ENCODE data around the gene CAPS. TPM values are rescaled to one million over a fixed set of nuclear protein-coding genes. Genes with fewer than 3 reads are reported as not detected.
A peak's percentile ranks its signal among the peaks of the same experiment; 100 is the strongest.

Gene CAPS
- total RNA-seq, 1 donor: 18.1 TPM

DNA sequence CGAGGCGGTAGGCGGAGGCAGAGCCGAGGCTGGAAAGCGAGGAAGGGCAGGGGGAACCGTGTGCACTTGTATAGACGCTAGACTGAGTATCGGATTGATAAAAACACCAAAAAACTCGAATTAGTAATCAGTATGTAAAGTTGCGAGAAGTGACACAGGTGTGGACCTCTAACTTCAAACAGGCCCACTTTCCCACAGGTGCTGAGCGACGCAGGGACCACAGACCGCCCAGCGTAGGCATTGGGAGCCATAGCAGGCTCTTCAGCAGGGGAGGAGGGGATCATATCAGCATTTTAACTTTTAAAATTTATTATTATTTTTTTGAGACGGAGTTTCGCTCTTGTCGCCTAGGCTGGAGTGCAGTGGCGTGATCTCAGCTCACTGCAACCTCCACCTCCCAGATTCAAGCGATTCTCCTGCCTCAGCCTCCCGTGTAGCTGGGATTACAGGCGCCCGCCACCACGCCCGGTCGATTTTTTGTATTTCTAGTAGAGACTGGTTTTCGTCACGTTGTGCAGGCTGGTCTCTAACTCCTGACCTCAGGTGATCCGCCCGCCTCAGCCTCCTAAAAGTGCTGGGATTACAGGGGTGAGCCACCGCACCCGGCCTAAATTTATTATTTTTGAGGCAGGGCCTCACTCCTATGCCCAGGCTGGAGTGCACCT is 8.8 kb upstream of the CAPS start:
- peak overlapping the region; percentile 56 for H2AFZ ChIP-seq (ENCODE audit: low read length)
- no peaks in the 10 kb centered on the region for H3K9me3 ChIP-seq (ENCODE audit: low read depth, low read length)
- TF ChIP-seq, protein P1, sequence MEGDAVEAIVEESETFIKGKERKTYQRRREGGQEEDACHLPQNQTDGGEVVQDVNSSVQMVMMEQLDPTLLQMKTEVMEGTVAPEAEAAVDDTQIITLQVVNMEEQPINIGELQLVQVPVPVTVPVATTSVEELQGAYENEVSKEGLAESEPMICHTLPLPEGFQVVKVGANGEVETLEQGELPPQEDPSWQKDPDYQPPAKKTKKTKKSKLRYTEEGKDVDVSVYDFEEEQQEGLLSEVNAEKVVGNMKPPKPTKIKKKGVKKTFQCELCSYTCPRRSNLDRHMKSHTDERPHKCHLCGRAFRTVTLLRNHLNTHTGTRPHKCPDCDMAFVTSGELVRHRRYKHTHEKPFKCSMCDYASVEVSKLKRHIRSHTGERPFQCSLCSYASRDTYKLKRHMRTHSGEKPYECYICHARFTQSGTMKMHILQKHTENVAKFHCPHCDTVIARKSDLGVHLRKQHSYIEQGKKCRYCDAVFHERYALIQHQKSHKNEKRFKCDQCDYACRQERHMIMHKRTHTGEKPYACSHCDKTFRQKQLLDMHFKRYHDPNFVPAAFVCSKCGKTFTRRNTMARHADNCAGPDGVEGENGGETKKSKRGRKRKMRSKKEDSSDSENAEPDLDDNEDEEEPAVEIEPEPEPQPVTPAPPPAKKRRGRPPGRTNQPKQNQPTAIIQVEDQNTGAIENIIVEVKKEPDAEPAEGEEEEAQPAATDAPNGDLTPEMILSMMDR (IDR thresholded peaks at IDR 0.05; ENCODE audit: extremely low read depth, low read depth, low read length): no peak
- peak overlapping the region; percentile 56 for H3K27ac ChIP-seq (ENCODE audit: low read depth, low read length)
- H3K27me3 ChIP-seq (ENCODE audit: insufficient read depth, low read length): no peaks in the 10 kb centered on the region
- H3K79me2 ChIP-seq (ENCODE audit: insufficient read depth, low read length): peaks cover 32% of the 10 kb centered on the region
- DNase-seq (ENCODE audit: insufficient read length, low spot score, missing footprints): peak; percentile 50
- H3K4me2 ChIP-seq (ENCODE audit: insufficient read depth, low read length): peak overlapping the region; percentile 86
- peaks cover 7% of the 10 kb centered on the region for H3K36me3 ChIP-seq (ENCODE audit: insufficient read depth, low read length)
- peaks cover 20% of the 10 kb centered on the region for H3K4me1 ChIP-seq (ENCODE audit: insufficient read depth, low read length)
- H4K20me1 ChIP-seq (ENCODE audit: insufficient read depth, low read length): peaks cover 18% of the 10 kb centered on the region
- H3K4me3 ChIP-seq (ENCODE audit: insufficient read depth, low read length): peak overlapping the region; percentile 97

DNA sequence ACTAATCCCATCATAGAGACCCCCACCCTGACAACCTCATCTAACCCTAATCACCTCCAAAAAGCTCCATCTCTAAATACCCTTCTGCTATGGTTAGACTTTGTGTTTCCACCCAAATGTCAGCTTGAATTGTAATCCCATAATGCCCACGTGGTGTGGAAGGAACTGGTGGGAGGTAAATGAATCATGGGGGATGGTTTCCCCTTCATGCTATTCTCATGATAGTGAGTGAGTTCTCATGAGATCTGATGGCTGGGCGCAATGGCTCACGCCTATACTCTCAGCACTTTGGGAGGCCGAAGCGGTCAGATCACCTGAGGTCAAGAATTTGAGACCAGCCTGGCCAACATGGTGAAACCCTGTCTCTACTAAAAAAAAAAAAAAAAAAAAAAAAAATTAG is 6.8 kb upstream of the CAPS start:
- no peak overlapping the region for H3K27ac ChIP-seq (ENCODE audit: low read depth, low read length)
- H3K4me3 ChIP-seq (ENCODE audit: insufficient read depth, low read length): no peak overlapping the region
- no peak overlapping the region for H2AFZ ChIP-seq (ENCODE audit: low read length)
- no peaks in the 10 kb centered on the region for H3K27me3 ChIP-seq (ENCODE audit: insufficient read depth, low read length)
- TF ChIP-seq, protein P1 (IDR thresholded peaks at IDR 0.05; ENCODE audit: extremely low read depth, low read depth, low read length): no peak
- peaks cover 7% of the 10 kb centered on the region for H4K20me1 ChIP-seq (ENCODE audit: insufficient read depth, low read length)
- peaks cover 13% of the 10 kb centered on the region for H3K4me1 ChIP-seq (ENCODE audit: insufficient read depth, low read length)
- peaks cover 6% of the 10 kb centered on the region for H3K36me3 ChIP-seq (ENCODE audit: insufficient read depth, low read length)
- no peaks in the 10 kb centered on the region for H3K9me3 ChIP-seq (ENCODE audit: low read depth, low read length)
- no peak for DNase-seq (ENCODE audit: insufficient read length, low spot score, missing footprints)
- peaks cover 16% of the 10 kb centered on the region for H3K79me2 ChIP-seq (ENCODE audit: insufficient read depth, low read length)
- no peak overlapping the region for H3K4me2 ChIP-seq (ENCODE audit: insufficient read depth, low read length)

- no peak overlapping the region for H3K4me3 ChIP-seq (ENCODE audit: insufficient read depth, low read length)
- TF ChIP-seq, protein P1 (IDR thresholded peaks at IDR 0.05; ENCODE audit: extremely low read depth, low read depth, low read length): no peak
- H3K36me3 ChIP-seq (ENCODE audit: insufficient read depth, low read length): peaks cover 6% of the 10 kb centered on the region
- peaks cover 2% of the 10 kb centered on the region for H3K79me2 ChIP-seq (ENCODE audit: insufficient read depth, low read length)
- H3K9me3 ChIP-seq (ENCODE audit: low read depth, low read length): no peaks in the 10 kb centered on the region
- no peaks in the 10 kb centered on the region for H3K27me3 ChIP-seq (ENCODE audit: insufficient read depth, low read length)
- no peak overlapping the region for H3K4me2 ChIP-seq (ENCODE audit: insufficient read depth, low read length)
- DNase-seq (ENCODE audit: insufficient read length, low spot score, missing footprints): no peak
- no peaks in the 10 kb centered on the region for H4K20me1 ChIP-seq (ENCODE audit: insufficient read depth, low read length)
- H3K27ac ChIP-seq (ENCODE audit: low read depth, low read length): no peak overlapping the region
- no peak overlapping the region for H2AFZ ChIP-seq (ENCODE audit: low read length)
- H3K4me1 ChIP-seq (ENCODE audit: insufficient read depth, low read length): peaks cover 9% of the 10 kb centered on the region
These were observed 5.1 kb upstream of the CAPS start for GRCh38 chr19:5908773-5909442.

DNA sequence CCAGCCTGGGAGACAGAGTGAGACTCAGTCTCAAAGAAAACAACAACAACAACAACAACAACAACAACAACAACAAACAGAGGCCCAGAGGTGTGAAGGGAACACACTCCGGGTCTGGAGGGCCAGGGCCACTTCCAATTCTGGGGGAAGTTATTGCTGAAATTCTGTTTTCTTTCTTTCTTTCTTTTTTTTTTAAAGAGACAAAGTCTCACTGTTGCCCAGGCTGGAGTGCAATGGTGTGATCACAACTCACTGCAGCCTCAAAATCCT is 3.5 kb upstream of the CAPS start:
- TF ChIP-seq, protein P1 (IDR thresholded peaks at IDR 0.05; ENCODE audit: extremely low read depth, low read depth, low read length): no peak
- DNase-seq (ENCODE audit: insufficient read length, low spot score, missing footprints): no peak
- H4K20me1 ChIP-seq (ENCODE audit: insufficient read depth, low read length): no peaks in the 10 kb centered on the region
- H3K27ac ChIP-seq (ENCODE audit: low read depth, low read length): no peak overlapping the region
- H3K4me3 ChIP-seq (ENCODE audit: insufficient read depth, low read length): no peak overlapping the region
- peaks cover 11% of the 10 kb centered on the region for H3K4me1 ChIP-seq (ENCODE audit: insufficient read depth, low read length)
- peaks cover 2% of the 10 kb centered on the region for H3K79me2 ChIP-seq (ENCODE audit: insufficient read depth, low read length)
- H3K4me2 ChIP-seq (ENCODE audit: insufficient read depth, low read length): no peak overlapping the region
- no peaks in the 10 kb centered on the region for H3K9me3 ChIP-seq (ENCODE audit: low read depth, low read length)
- H2AFZ ChIP-seq (ENCODE audit: low read length): no peak overlapping the region
- H3K27me3 ChIP-seq (ENCODE audit: insufficient read depth, low read length): no peaks in the 10 kb centered on the region
- H3K36me3 ChIP-seq (ENCODE audit: insufficient read depth, low read length): peaks cover 6% of the 10 kb centered on the region
